Suprapubic skin (tissue), 3 donors: ENCODE data around the gene HMG20A.

Experiments used
- CTCF ChIP-seq, 2 donors: fragments of 200-600 bp in 1 of 2; fragments of 450-650 bp in 1 of 2; sonication (generic) in 1 of 2; IDR thresholded peaks; one replicate each; pipeline ENCODE4 v1.5.1; 2016 to 2019; ENCODE audit warnings: antibody characterized with exemption in 2 of 2, mild to moderate bottlenecking in 1 of 2, moderate library complexity in 1 of 2
- POLR2A ChIP-seq, 2 donors: fragments of 450-650 bp; IDR thresholded peaks; one replicate each; pipeline ENCODE4 v1.6.1; 2017; ENCODE audit warnings: antibody characterized with exemption in 2 of 2, mild to moderate bottlenecking in 2 of 2, moderate library complexity in 2 of 2

DNA sequence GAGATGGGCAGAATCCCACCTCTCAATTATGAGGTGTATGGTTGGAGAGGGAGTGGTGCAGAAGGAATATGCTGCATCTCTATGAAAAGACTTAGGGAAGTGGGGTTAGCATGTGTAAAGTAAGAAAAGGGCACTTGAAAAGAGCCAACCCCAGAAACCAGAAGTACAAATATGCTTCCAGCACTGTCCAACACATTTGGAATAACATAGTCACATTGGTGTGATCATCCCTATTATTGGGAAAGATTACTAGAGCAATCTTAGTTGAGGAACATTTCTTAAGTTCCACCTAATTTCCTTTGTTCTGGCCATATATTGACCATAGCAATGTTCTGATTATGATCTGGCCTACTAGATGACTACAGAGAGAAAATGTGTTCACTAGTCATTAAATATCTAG lies 34.3 kb downstream of the HMG20A start:
- no peak for TF ChIP-seq CTCF (IDR thresholded peaks at IDR 0.05)
- TF ChIP-seq POLR2A (IDR thresholded peaks at IDR 0.05) = no peak
